ENCODE data around the gene PLA2G4C.

The PLA2G4C gene

DNA sequence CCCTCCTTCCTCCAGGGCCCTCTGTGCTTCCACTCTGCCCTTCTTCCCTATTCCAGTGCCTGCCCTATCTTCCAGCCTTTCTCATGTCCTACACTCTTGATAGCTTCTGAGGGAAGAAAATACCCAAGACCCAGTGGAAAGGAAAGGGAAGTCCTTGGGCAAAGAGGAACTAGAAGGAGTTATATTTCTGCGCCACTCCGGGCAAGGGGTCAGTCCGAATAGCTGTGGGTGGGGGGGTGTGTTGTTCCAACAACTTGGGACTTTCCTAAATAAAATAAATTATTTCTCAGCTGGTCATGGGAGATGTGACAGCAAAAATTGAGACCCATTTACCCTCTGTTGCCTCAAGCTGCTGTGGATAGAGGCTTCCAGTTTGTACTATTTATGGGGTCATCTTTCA lies 89.9 kb downstream of the PLA2G4C start:
- no peak overlapping the region for H3K23ac ChIP-seq (ENCODE audit: low read length)
- no peak overlapping the region for H4K8ac ChIP-seq (ENCODE audit: low read depth, low read length)
- no peak overlapping the region for H3K4me3 ChIP-seq (ENCODE audit: low read length)
- H4K5ac ChIP-seq (ENCODE audit: low read length), result no peak overlapping the region
- WGBS (ENCODE audit: extremely low coverage, insufficient coverage, low lambda C conversion rate), result no CpG with 5 or more reads among the region's 3 CpGs
- H3K18ac ChIP-seq (ENCODE audit: low read length), result no peak overlapping the region
- H3K79me2 ChIP-seq (ENCODE audit: control insufficient read depth, insufficient read depth, low read length), result no peaks in the 10 kb centered on the region
- H3K27me3 ChIP-seq (ENCODE audit: insufficient read depth, low read length, poor library complexity), result no peaks in the 10 kb centered on the region
- H3K27ac ChIP-seq (ENCODE audit: low read depth, low read length), result no peak overlapping the region
- DNase-seq, result no peak
- no peak overlapping the region for H2BK5ac ChIP-seq (ENCODE audit: low read length)
- H2BK15ac ChIP-seq (replicated peaks; ENCODE audit: low read depth), result no peak overlapping the region
- H3K4me1 ChIP-seq (ENCODE audit: control insufficient read depth, low read depth, low read length), result no peaks in the 10 kb centered on the region
- H3K4me2 ChIP-seq (ENCODE audit: low read length), result no peak overlapping the region
- H2AK5ac ChIP-seq (ENCODE audit: low read length), result no peak overlapping the region
- H2BK120ac ChIP-seq (ENCODE audit: low read depth, low read length), result no peak overlapping the region
- H3K4ac ChIP-seq (ENCODE audit: low read depth, low read length), result no peak overlapping the region
- no peaks in the 10 kb centered on the region for H3K79me1 ChIP-seq (ENCODE audit: low read length)
- H3K36me3 ChIP-seq (ENCODE audit: control insufficient read depth, insufficient read depth, low read length), result no peaks in the 10 kb centered on the region
- no peak overlapping the region for H3K9ac ChIP-seq (ENCODE audit: low read length)
- H3K56ac ChIP-seq (ENCODE audit: low read length), result no peak overlapping the region

DNA sequence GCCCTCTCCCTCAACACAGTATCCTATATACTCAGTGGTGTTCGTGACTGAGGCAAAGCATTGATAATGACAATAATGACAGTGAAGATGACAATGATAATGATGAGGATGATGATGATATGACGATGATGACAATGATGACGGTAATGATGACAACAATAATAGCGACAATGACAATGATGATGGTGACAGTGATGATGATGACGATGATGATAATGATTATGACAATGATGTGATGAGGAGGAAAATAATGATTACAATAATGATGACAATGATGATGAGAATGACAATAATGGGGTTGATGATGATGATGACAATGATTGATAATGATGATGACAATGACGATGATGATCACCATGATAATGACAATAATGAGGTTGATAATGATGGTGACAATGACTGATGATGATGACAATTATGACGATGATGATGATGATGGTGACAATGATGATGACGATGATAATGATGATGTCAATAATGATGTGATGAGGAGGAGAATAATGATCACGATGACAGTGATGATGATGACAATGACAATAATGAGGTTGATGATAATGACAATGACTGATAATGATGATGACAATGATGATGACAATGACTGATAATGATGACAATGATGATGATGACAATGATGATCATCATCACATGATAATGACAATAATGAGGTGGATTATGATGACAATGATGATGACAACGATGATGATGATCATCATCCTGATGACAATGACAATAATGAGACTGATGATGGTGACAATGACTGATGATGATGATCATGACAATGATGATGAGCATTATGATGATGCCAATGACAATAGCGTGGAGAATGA lies 99.5 kb downstream of the PLA2G4C start:
- Histone ChIP-seq H3K23ac (ENCODE audit: low read length) (no peak overlapping the region), H3K27ac (ENCODE audit: low read depth, low read length) (no peak overlapping the region), H3K79me1 (ENCODE audit: low read length) (no peaks in the 10 kb centered on the region), H3K4ac (ENCODE audit: low read depth, low read length) (no peak overlapping the region), H3K4me1 (ENCODE audit: control insufficient read depth, low read depth, low read length) (no peaks in the 10 kb centered on the region), H4K8ac (ENCODE audit: low read depth, low read length) (no peak overlapping the region), H3K27me3 (ENCODE audit: insufficient read depth, low read length, poor library complexity) (no peaks in the 10 kb centered on the region), H3K4me3 (ENCODE audit: low read length) (no peak overlapping the region), H3K9ac (ENCODE audit: low read length) (no peak overlapping the region), H2AK5ac (ENCODE audit: low read length) (no peak overlapping the region), H2BK15ac (replicated peaks; ENCODE audit: low read depth) (no peak overlapping the region), H3K79me2 (ENCODE audit: control insufficient read depth, insufficient read depth, low read length) (no peaks in the 10 kb centered on the region), H3K36me3 (ENCODE audit: control insufficient read depth, insufficient read depth, low read length) (no peaks in the 10 kb centered on the region), H2BK5ac (ENCODE audit: low read length) (no peak overlapping the region), H4K5ac (ENCODE audit: low read length) (no peak overlapping the region), H3K18ac (ENCODE audit: low read length) (no peak overlapping the region), H3K56ac (ENCODE audit: low read length) (no peak overlapping the region), H3K4me2 (ENCODE audit: low read length) (no peak overlapping the region), H2BK120ac (ENCODE audit: low read depth, low read length) (no peak overlapping the region)
- DNase-seq, result no peak
- no CpG with 5 or more reads among the region's 11 CpGs for WGBS (ENCODE audit: extremely low coverage, insufficient coverage, low lambda C conversion rate)

DNA sequence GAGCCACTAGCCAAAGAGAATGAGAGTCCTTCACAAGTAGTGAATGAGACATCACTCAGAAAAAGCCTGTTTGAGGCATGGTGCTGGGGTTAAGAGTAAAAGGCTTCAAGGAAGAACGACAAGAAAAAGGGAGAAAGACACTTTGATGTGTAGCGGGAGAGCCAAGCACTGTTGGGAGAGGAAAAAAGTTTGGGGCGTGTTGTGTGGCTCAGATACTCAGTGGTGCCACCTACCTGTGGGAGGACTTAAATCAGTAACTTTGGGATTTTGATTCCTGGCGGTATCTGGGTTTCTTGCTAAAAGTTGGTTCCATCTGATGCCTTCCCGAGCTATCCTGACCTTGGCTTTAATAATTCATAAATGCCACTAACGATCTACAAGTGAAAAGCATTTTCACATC lies 103.9 kb downstream of the PLA2G4C start:
- Histone ChIP-seq H2BK120ac (ENCODE audit: low read depth, low read length) (no peak overlapping the region), H3K4me3 (ENCODE audit: low read length) (no peak overlapping the region), H3K4me2 (ENCODE audit: low read length) (no peak overlapping the region), H3K9ac (ENCODE audit: low read length) (no peak overlapping the region), H3K27me3 (ENCODE audit: insufficient read depth, low read length, poor library complexity) (no peaks in the 10 kb centered on the region), H2BK15ac (replicated peaks; ENCODE audit: low read depth) (no peak overlapping the region), H3K4me1 (ENCODE audit: control insufficient read depth, low read depth, low read length) (no peaks in the 10 kb centered on the region), H4K5ac (ENCODE audit: low read length) (no peak overlapping the region), H3K27ac (ENCODE audit: low read depth, low read length) (no peak overlapping the region), H2BK5ac (ENCODE audit: low read length) (no peak overlapping the region), H3K36me3 (ENCODE audit: control insufficient read depth, insufficient read depth, low read length) (no peaks in the 10 kb centered on the region), H3K56ac (ENCODE audit: low read length) (no peak overlapping the region), H3K4ac (ENCODE audit: low read depth, low read length) (no peak overlapping the region), H3K79me2 (ENCODE audit: control insufficient read depth, insufficient read depth, low read length) (no peaks in the 10 kb centered on the region), H2AK5ac (ENCODE audit: low read length) (no peak overlapping the region), H4K8ac (ENCODE audit: low read depth, low read length) (no peak overlapping the region), H3K23ac (ENCODE audit: low read length) (no peak overlapping the region), H3K79me1 (ENCODE audit: low read length) (no peaks in the 10 kb centered on the region), H3K18ac (ENCODE audit: low read length) (no peak overlapping the region)
- peak; percentile 50 for DNase-seq
- no CpG with 5 or more reads among the region's 6 CpGs for WGBS (ENCODE audit: extremely low coverage, insufficient coverage, low lambda C conversion rate)

DNA sequence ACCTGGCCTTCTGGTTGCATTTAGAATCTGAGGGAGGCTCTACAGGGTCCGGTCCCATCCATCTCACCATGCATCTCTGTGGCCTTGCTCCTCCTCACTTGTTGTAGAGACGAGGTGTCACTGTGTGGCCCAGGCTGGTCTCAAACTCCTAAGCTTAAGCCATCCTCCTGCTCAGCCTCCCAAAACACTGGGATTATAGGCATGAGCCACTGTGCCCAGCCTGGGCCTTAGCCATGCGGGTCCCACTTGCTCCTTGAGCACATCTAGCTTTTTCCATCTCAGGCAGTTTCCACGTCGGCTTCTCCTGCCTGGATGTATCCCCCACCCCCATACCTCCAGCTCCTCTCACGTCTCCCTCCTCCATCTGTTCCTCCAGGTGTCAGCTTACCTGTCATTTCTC lies 106.4 kb downstream of the PLA2G4C start:
- no peak overlapping the region for H3K56ac ChIP-seq (ENCODE audit: low read length)
- H3K4me1 ChIP-seq (ENCODE audit: control insufficient read depth, low read depth, low read length), result no peaks in the 10 kb centered on the region
- no peak overlapping the region for H3K4ac ChIP-seq (ENCODE audit: low read depth, low read length)
- H2BK5ac ChIP-seq (ENCODE audit: low read length), result no peak overlapping the region
- no peaks in the 10 kb centered on the region for H3K79me1 ChIP-seq (ENCODE audit: low read length)
- no peak overlapping the region for H3K4me2 ChIP-seq (ENCODE audit: low read length)
- H3K9ac ChIP-seq (ENCODE audit: low read length), result no peak overlapping the region
- no peak for DNase-seq
- H3K4me3 ChIP-seq (ENCODE audit: low read length), result no peak overlapping the region
- no peaks in the 10 kb centered on the region for H3K79me2 ChIP-seq (ENCODE audit: control insufficient read depth, insufficient read depth, low read length)
- no peak overlapping the region for H3K23ac ChIP-seq (ENCODE audit: low read length)
- no peak overlapping the region for H2BK120ac ChIP-seq (ENCODE audit: low read depth, low read length)
- no peak overlapping the region for H2BK15ac ChIP-seq (replicated peaks; ENCODE audit: low read depth)
- no peak overlapping the region for H2AK5ac ChIP-seq (ENCODE audit: low read length)
- H3K36me3 ChIP-seq (ENCODE audit: control insufficient read depth, insufficient read depth, low read length), result no peaks in the 10 kb centered on the region
- no peak overlapping the region for H4K8ac ChIP-seq (ENCODE audit: low read depth, low read length)
- WGBS (ENCODE audit: extremely low coverage, insufficient coverage, low lambda C conversion rate), result no CpG with 5 or more reads among the region's 6 CpGs
- no peak overlapping the region for H3K27ac ChIP-seq (ENCODE audit: low read depth, low read length)
- H3K18ac ChIP-seq (ENCODE audit: low read length), result no peak overlapping the region
- H3K27me3 ChIP-seq (ENCODE audit: insufficient read depth, low read length, poor library complexity), result no peaks in the 10 kb centered on the region
- H4K5ac ChIP-seq (ENCODE audit: low read length), result no peak overlapping the region

DNA sequence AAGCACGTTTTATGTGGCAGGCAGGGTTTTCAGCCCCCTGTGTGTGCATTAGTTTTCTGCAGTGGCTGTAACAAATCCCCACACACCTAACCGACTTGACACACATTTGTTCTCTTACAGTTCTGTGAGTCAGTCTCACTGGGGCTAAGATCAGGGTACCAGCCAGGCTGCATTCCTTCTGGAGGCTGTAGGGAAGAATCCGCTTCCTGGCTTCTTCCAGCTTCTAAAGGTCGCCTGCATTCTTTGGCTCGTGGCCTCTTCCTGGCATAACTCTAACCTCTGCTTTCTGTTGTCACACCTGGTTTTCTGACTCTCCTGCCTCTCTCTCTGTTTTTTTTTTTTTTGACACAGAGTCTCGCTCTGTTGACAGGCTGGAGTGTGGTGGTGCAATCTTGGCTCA lies 109.8 kb downstream of the PLA2G4C start:
- Histone ChIP-seq H3K56ac (ENCODE audit: low read length) (no peak overlapping the region), H3K79me1 (ENCODE audit: low read length) (no peaks in the 10 kb centered on the region), H3K4me1 (ENCODE audit: control insufficient read depth, low read depth, low read length) (no peaks in the 10 kb centered on the region), H3K27ac (ENCODE audit: low read depth, low read length) (no peak overlapping the region), H3K4me3 (ENCODE audit: low read length) (no peak overlapping the region), H3K79me2 (ENCODE audit: control insufficient read depth, insufficient read depth, low read length) (no peaks in the 10 kb centered on the region), H3K4me2 (ENCODE audit: low read length) (no peak overlapping the region), H3K9ac (ENCODE audit: low read length) (no peak overlapping the region), H2BK5ac (ENCODE audit: low read length) (no peak overlapping the region), H3K4ac (ENCODE audit: low read depth, low read length) (no peak overlapping the region), H3K18ac (ENCODE audit: low read length) (no peak overlapping the region), H2BK15ac (replicated peaks; ENCODE audit: low read depth) (no peak overlapping the region), H4K5ac (ENCODE audit: low read length) (no peak overlapping the region), H2AK5ac (ENCODE audit: low read length) (no peak overlapping the region), H3K36me3 (ENCODE audit: control insufficient read depth, insufficient read depth, low read length) (no peaks in the 10 kb centered on the region), H3K23ac (ENCODE audit: low read length) (no peak overlapping the region), H2BK120ac (ENCODE audit: low read depth, low read length) (no peak overlapping the region), H3K27me3 (ENCODE audit: insufficient read depth, low read length, poor library complexity) (no peaks in the 10 kb centered on the region), H4K8ac (ENCODE audit: low read depth, low read length) (no peak overlapping the region)
- DNase-seq, result peak; percentile 10
- WGBS (ENCODE audit: extremely low coverage, insufficient coverage, low lambda C conversion rate), result no CpG with 5 or more reads among the region's 6 CpGs

DNA sequence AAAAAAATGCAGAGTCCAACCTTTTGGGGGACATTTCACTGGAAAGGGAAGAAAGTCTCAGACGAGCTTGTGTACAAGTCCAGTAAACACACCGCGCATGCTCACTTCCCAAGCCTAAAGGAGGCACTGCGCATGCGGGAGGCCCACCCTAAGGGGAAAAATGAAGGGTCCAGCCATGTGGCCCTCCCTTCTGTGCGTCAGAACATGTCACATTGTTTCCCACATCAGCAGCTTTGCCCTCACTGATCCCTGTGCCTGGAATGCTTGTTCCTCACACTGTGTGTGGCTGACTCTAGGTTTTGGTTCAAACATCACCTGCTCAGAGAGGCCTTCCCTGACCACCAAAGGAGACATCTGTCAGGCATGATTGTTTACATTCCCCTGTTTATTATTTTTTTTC lies 111.8 kb downstream of the PLA2G4C start:
- Histone ChIP-seq H3K4me1 (ENCODE audit: control insufficient read depth, low read depth, low read length) (no peaks in the 10 kb centered on the region), H2BK15ac (replicated peaks; ENCODE audit: low read depth) (no peak overlapping the region), H3K27me3 (ENCODE audit: insufficient read depth, low read length, poor library complexity) (no peaks in the 10 kb centered on the region), H3K36me3 (ENCODE audit: control insufficient read depth, insufficient read depth, low read length) (no peaks in the 10 kb centered on the region), H4K8ac (ENCODE audit: low read depth, low read length) (no peak overlapping the region), H2BK5ac (ENCODE audit: low read length) (no peak overlapping the region), H3K27ac (ENCODE audit: low read depth, low read length) (no peak overlapping the region), H3K23ac (ENCODE audit: low read length) (no peak overlapping the region), H3K4me2 (ENCODE audit: low read length) (no peak overlapping the region), H2BK120ac (ENCODE audit: low read depth, low read length) (no peak overlapping the region), H4K5ac (ENCODE audit: low read length) (no peak overlapping the region), H3K79me1 (ENCODE audit: low read length) (no peaks in the 10 kb centered on the region), H3K4ac (ENCODE audit: low read depth, low read length) (no peak overlapping the region), H3K9ac (ENCODE audit: low read length) (no peak overlapping the region), H3K4me3 (ENCODE audit: low read length) (no peak overlapping the region), H3K18ac (ENCODE audit: low read length) (no peak overlapping the region), H2AK5ac (ENCODE audit: low read length) (no peak overlapping the region), H3K79me2 (ENCODE audit: control insufficient read depth, insufficient read depth, low read length) (no peaks in the 10 kb centered on the region), H3K56ac (ENCODE audit: low read length) (no peak overlapping the region)
- WGBS (ENCODE audit: extremely low coverage, insufficient coverage, low lambda C conversion rate), result no CpG with 5 or more reads among the region's 6 CpGs
- no peak for DNase-seq

Data from mesendoderm (in vitro differentiated cells).